Prostate gland (tissue), 2 donors: ENCODE results near the gene EIF5A2.

ENCODE experiments used
- POLR2A ChIP-seq: fragments of 450-650 bp; IDR thresholded peaks from one replicate; pipeline ENCODE4 v1.6.1; 2016; ENCODE audit warnings: antibody characterized with exemption, mild to moderate bottlenecking
- TF ChIP-seq, protein P1 (sequence below), 4 experiments: fragments of 200-600 bp in 2 of 4; fragments of 450-650 bp in 2 of 4; sonication (generic) in 2 of 4; IDR thresholded peaks; 1 replicate in 3 of 4; 2 replicates in 1 of 4; pipeline ENCODE4 v1.5.1; 2016 to 2019; ENCODE audit warnings: antibody characterized with exemption in 4 of 4, mild to moderate bottlenecking in 2 of 4, moderate library complexity in 2 of 4

DNA sequence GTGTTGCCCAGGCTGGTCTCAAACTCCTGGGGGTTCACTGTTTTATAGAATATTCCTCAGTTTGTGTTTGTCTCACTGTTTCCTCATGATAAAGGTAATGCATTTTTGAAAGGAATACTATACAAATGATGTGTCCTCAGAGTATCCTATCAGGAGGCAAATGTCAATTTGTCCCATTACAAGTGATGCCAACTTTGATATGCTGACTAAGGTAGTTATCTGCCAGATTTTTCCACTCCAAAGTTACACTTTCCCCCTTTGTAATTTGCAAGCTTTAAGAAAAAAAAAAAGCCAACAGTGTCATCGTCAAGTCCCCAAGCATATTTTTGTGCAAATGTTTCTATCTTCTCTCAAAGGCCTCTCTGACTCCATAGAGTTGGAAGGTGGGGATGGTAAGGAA lies 9.0 kb downstream of the EIF5A2 start:
- TF ChIP-seq, protein P1, sequence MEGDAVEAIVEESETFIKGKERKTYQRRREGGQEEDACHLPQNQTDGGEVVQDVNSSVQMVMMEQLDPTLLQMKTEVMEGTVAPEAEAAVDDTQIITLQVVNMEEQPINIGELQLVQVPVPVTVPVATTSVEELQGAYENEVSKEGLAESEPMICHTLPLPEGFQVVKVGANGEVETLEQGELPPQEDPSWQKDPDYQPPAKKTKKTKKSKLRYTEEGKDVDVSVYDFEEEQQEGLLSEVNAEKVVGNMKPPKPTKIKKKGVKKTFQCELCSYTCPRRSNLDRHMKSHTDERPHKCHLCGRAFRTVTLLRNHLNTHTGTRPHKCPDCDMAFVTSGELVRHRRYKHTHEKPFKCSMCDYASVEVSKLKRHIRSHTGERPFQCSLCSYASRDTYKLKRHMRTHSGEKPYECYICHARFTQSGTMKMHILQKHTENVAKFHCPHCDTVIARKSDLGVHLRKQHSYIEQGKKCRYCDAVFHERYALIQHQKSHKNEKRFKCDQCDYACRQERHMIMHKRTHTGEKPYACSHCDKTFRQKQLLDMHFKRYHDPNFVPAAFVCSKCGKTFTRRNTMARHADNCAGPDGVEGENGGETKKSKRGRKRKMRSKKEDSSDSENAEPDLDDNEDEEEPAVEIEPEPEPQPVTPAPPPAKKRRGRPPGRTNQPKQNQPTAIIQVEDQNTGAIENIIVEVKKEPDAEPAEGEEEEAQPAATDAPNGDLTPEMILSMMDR (IDR thresholded peaks at IDR 0.05): no peak
- TF ChIP-seq POLR2A: no peak
